Measurements from ENCODE around the gene ACTN1.
"Not testable (repeated sequence)": the region's sequence is repeated elsewhere in the genome, so short reads cannot be mapped to it uniquely, and the experiment has no call there.

Gene ACTN1

GRCh38 chr14:68979021-68979721 is at the start of gene ACTN1:
TSS of gene ACTN1 (minus strand) at chr14:68979302. CDS start at chr14:68979056, 246 bp downstream.
- peak; percentile 95 for DNase-seq

GRCh38 chr14:69027242-69027913 is 48.3 kb upstream of the ACTN1 start:
- DNase-seq: no peak

DNA sequence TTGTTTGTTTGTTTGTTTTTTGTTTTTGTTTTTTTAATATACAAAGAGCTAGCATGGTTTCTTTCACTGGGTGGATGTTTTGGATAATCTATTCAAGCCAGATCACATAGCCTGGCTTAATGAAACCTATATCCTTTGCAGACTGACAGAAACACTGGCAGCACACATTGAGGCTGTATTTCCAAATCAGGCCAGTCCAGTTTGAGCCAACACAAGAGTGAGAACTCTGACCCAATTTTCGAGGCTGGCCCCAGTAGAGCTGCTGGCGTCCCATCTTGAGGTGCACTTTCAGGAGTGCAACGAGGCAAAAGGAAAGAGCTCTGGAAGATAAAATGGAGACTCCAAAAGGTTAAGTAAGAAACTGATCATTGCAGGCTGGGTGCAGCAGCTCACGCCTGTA is 43.9 kb upstream of the ACTN1 start:
- DNase-seq: no peak

- DNase-seq: not testable (repeated sequence)
Observed at GRCh38 chr14:69022093-69022492, 43.0 kb upstream of the ACTN1 start.

DNA sequence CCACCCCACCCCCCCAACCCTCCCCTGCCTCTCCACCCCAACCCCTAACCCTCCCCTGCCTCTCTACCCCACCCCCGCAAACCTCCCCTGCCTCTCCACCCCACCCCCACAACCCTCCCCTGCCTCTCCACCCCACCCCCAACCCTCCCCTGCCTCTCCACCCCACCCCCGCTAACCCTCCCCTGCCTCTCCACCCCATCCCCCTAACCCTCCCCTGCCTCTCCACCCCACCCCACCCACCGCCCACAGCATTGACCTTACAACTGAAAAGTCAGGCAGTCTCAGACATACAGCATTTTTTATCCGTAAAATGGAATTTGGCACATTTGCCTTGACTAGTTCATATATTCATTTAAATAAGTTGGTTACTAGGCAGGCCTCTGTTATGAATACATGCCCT is 38.6 kb upstream of the ACTN1 start:
- no peak for DNase-seq

GRCh38 chr14:69014829-69015259 is 35.7 kb upstream of the ACTN1 start:
- no peak for DNase-seq

- DNase-seq: peak; percentile 3
Observed at GRCh38 chr14:69013943-69014782, 35.1 kb upstream of the ACTN1 start.

- no peak for DNase-seq
Observed at GRCh38 chr14:69012256-69012953, 33.3 kb upstream of the ACTN1 start.

GRCh38 chr14:69010648-69011047 is 31.5 kb upstream of the ACTN1 start:
- DNase-seq: no peak

- DNase-seq: no peak
Observed at GRCh38 chr14:69008421-69008884, 29.4 kb upstream of the ACTN1 start.

- DNase-seq: no peak
Observed at GRCh38 chr14:69006346-69006745, 27.2 kb upstream of the ACTN1 start.

GRCh38 chr14:69005432-69006148 is 26.5 kb upstream of the ACTN1 start:
- peak; percentile 43 for DNase-seq

DNA sequence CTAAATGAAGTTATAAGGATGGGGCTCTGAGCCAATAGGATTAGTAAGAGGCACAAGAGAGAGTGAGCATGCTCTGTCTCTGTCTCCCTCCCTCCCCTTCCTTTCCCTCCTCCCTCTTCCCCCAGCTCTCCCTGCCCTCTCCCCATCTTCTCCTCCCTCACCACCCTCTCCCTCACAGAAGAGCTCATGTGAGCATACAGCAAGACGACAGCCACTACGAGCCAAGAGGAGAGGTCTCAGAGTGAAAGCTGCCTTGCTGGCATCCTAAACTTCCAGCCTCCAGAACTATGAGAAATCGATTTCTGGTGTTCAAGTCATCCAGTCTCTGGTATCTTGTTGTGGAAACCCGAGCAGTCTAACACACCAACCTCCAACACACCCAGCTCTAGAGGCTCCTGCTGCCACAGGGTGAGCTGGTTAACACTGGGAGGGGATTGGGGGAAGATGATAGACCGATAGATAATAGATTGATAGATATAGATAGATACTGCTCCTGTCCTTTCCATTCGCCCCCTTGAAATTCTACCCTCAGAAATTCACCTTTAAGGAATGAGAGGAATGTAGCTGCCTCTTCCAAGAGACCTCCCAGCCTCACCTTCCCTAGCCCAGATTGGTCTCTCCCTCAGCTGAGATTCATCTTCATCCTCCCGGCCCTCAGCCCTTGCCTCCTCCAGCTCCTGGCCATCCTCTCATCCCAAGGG is 25.8 kb upstream of the ACTN1 start:
- DNase-seq: no peak

DNA sequence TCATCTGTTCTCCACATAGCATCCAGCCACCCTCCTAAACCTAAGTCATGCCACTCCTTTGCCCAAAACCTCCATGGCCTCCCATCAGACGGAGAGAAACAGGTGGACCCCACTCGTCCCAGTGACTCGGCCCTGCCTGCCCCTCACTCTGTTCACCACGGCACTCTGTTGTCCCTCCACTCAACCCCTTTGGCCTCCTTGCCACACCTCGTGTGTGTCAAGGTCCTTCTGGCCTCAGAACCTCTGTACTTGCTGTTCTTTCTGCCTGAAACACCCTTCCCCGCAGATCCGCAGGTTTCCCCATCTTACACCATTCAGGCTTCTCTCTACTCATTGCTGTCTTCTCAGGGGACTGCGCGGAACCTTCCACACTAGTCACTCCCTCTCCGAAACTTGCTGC is 24.5 kb upstream of the ACTN1 start:
- no peak for DNase-seq

DNA sequence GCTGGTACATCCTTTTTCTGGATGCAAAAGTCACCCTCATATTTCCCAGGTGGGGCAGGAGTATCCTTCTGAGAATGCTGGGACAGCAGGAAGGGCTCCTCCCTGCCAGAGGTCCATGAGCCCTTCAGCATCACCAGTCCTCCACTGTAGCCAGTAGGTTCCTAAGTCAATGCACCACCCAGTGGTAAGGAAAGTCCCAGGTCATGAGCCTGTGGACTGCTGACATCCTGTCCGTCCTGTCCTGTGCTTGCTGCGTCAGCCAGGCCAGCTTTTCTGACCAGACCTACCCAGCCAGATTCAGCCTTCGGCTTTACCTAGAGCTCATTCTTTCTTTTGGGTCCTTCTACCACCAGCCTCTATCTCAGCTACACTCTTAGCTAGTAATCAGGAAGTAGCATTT is 23.0 kb upstream of the ACTN1 start:
- peak; percentile 5 for DNase-seq

- no peak for DNase-seq
Observed at GRCh38 chr14:69001375-69001774, 22.3 kb upstream of the ACTN1 start.

DNA sequence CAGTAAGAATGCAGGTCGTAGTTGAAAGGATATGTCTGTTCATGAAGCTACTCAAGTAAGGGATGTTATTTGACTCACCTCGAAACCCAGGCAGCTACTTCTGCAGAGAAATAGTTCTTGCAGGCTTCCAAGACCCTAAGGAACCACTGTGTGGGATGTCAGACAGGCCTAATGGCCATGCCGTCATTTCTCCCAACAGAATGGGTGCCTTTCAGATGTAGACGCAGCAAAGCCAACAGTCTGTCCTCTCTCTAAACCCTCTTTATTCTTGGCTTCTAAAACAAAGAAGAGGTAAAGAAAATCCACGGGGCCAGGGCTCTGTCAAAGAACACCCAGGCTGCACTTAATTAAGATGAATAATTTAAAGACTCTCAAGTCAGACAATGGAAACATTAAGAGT is 19.0 kb upstream of the ACTN1 start:
- no peak for DNase-seq

DNA sequence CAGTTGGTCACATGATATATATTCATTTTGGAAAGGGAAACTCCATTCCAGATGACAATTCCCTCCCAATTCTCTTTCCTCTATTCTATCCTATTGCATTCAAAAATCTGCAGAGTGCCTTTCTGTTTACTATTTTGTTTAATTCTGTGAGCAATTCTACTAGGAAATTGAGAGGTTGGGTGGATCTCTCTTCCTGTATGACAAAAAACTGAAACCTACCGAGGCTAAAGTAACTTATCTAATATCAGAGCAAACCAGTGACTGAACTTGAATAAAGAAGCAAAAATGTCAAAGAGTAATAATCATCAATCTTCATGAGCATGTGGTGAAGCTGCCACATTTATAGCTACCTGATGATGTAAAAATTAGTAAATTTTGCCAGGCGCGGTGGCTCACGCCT is 16.6 kb upstream of the ACTN1 start:
- DNase-seq: no peak

GRCh38 chr14:68994056-68994455 is 15.0 kb upstream of the ACTN1 start:
- DNase-seq: no peak

DNA sequence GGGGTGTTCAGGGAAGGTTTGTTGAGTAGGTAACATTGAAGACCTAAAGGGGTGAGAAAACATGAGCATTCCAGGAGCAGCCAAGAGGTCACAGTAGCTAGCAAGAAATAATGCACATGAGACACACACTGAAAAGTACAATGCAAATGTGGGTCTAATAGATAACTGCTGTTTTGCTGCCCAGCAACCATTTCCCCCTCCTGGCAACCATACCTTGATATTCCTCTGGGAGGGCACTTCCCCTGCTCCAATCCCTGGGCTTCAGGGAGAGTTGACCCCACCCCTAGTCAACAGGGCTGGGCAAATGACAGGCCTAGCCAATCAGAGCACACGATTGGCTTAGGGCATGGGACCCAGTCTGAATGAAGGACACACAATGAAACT is 8.5 kb upstream of the ACTN1 start:
- peak; percentile 20 for DNase-seq

- DNase-seq: no peak
Observed at GRCh38 chr14:68986926-68987652, 8.0 kb upstream of the ACTN1 start.
